SK-N-SH treated with all-trans-retinoic acid at 6 μM for 48 hours (cell line): ENCODE measurements around the gene PCBP3.

Experiments used
- GLIS3 ChIP-seq: fragments of 250-450 bp; sonication (Bioruptor Pico); IDR thresholded peaks from 2 replicates; pipeline ENCODE4 v1.5.0; 2020; ENCODE audit warnings: mild to moderate bottlenecking, moderate library complexity
- OSR1 ChIP-seq: fragments of 250-450 bp; sonication (Bioruptor Pico); IDR thresholded peaks from 2 replicates; pipeline ENCODE4 v1.8.0; 2022; ENCODE audit warnings: moderate library complexity, mild to moderate bottlenecking, inconsistent platforms
- PPARA ChIP-seq: fragments of 250-450 bp; sonication (Bioruptor Pico); IDR thresholded peaks from 2 replicates; pipeline ENCODE4 v1.5.0; 2020; ENCODE audit warnings: mild to moderate bottlenecking, borderline replicate concordance
- RARB ChIP-seq: fragments of 250-450 bp; sonication (Bioruptor Pico); IDR thresholded peaks from 2 replicates; pipeline ENCODE4 v1.8.0; 2021; ENCODE audit warnings: mild to moderate bottlenecking, moderate library complexity
- TOX ChIP-seq: fragments of 250-450 bp; sonication (Bioruptor Pico); IDR thresholded peaks from 2 replicates; pipeline ENCODE4 v1.8.0; 2021; ENCODE audit warnings: mild to moderate bottlenecking, moderate library complexity, borderline replicate concordance
- TSHZ2 ChIP-seq: fragments of 250-450 bp; sonication (Bioruptor Pico); IDR thresholded peaks from 2 replicates; pipeline ENCODE4 v1.5.0; 2020; ENCODE audit warnings: mild to moderate bottlenecking, moderate library complexity
- ZC3H10 ChIP-seq: fragments of 250-450 bp; sonication (Bioruptor Pico); IDR thresholded peaks from 2 replicates; pipeline ENCODE4 v1.5.1; 2021; ENCODE audit warnings: mild to moderate bottlenecking, moderate library complexity
- ZFP3 ChIP-seq: fragments of 250-450 bp; sonication (Bioruptor Pico); IDR thresholded peaks from 2 replicates; pipeline ENCODE4 v1.5.0; 2020; ENCODE audit warnings: mild to moderate bottlenecking, moderate library complexity
- ZNF565 ChIP-seq: fragments of 450-650 bp; formaldehyde crosslinking; conservative IDR thresholded peaks from 2 replicates; pipeline ENCODE4 v1.5.0; 2020; ENCODE audit warnings: low read depth, mild to moderate bottlenecking, moderate library complexity
- ZNF70 ChIP-seq: fragments of 450-650 bp; formaldehyde crosslinking; IDR thresholded peaks from 2 replicates; pipeline ENCODE4 v1.5.0; 2020; ENCODE audit warnings: mild to moderate bottlenecking, moderate library complexity
- ZNF8 ChIP-seq: fragments of 450-650 bp; formaldehyde crosslinking; IDR thresholded peaks from 2 replicates; pipeline ENCODE4 v1.5.0; 2020; ENCODE audit warnings: mild to moderate bottlenecking, moderate library complexity

GRCh38 chr21:45764792-45765191, 121.3 kb downstream of the PCBP3 start:
- no peak for TF ChIP-seq ZNF565 (CRISPR knock-in tag)
- no peak for TF ChIP-seq ZNF70 (CRISPR knock-in tag)
- TF ChIP-seq TOX (CRISPR knock-in tag): no peak
- no peak for TF ChIP-seq OSR1
- TF ChIP-seq TSHZ2 (CRISPR knock-in tag): no peak
- TF ChIP-seq ZC3H10: no peak
- TF ChIP-seq PPARA (CRISPR knock-in tag): no peak
- TF ChIP-seq ZNF8: no peak
- no peak for TF ChIP-seq ZFP3
- TF ChIP-seq GLIS3 (CRISPR knock-in tag): no peak
- TF ChIP-seq RARB (CRISPR knock-in tag): no peak
